HG03469 (cell line): ENCODE results near the gene MAP7.

Source experiments
- ATAC-seq: cut with Tn5 transposase; IDR thresholded peaks from one replicate; pipeline ENCODE4 v1.9.1; 2021; ENCODE audit warnings: mild to moderate bottlenecking, moderate library complexity, moderate number of reproducible peaks; ENCODE audit not compliant: unreplicated experiment

MAP7 gene

DNA sequence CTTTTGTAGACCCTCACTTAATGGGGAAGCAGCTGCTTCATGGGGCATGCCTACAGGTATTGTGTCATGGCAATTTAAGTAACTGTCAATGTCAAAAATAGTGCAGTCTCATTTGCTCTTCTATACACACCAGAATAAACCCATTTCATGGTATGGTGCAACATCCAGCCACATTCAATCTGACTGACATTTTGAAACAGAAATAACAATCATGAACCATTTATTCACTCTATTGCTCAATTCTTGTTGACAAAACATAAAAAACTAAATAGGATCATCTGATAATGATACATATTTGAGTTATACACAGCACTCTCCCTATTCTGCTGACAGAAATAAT, 122.9 kb downstream of the MAP7 start:
- ATAC-seq: no peak

- ATAC-seq: no peak
Measured at GRCh38 chr6:136426627-136427377, 123.4 kb downstream of the MAP7 start.

- no peak for ATAC-seq
Measured at GRCh38 chr6:136425793-136426192, 124.4 kb downstream of the MAP7 start.

- ATAC-seq: no peak
Measured at GRCh38 chr6:136424901-136425300, 125.3 kb downstream of the MAP7 start.

DNA sequence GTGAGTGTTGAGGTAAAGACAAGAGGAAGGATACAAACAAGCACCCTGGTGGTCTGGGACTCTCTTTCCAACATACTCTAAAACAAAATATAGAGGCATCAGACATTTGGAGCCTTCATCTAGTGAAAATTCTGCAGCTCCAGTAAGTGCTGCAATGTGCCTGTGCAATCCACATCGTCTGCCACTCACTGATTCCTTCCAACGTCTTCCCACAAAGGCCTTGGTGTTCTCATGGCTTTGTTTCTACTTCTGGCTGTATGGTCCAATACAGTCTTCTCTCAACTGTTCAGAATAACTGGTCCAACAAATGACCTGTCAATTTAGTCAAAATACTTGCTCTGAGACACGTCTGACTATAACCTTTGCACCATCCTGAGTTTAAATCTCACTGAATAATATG, 125.8 kb downstream of the MAP7 start:
- no peak for ATAC-seq

DNA sequence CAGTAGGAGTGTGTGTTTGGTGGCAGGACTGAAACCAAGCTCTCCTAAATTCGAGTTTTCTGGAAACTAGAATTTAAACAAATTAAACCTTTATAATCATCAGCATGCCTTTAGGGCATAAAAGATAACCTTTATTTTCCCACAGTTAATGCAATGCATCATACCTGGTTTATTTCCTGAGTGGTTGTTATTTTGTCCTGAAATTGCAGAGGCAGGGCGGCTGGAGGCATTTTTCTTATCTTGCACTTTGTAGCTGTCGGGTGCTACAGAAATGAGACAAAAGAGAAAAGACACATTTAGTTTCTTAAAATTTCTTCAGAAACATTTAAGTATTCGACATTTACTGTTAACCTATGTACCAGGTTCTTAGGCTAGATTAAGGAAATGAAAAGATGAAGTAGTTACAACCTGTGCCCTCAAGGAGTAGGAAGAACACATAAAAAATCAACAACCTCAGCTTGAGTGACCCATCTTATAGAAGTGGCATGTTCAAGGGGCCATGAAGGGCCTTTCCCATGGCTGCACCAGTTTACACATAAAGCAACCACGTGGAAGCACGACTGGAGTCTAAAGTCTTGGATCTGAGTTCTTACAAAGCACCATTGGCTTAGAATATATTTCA, 128.6 kb downstream of the MAP7 start:
- no peak for ATAC-seq

- ATAC-seq: no peak
Measured at GRCh38 chr6:136420853-136421252, 129.4 kb downstream of the MAP7 start.

DNA sequence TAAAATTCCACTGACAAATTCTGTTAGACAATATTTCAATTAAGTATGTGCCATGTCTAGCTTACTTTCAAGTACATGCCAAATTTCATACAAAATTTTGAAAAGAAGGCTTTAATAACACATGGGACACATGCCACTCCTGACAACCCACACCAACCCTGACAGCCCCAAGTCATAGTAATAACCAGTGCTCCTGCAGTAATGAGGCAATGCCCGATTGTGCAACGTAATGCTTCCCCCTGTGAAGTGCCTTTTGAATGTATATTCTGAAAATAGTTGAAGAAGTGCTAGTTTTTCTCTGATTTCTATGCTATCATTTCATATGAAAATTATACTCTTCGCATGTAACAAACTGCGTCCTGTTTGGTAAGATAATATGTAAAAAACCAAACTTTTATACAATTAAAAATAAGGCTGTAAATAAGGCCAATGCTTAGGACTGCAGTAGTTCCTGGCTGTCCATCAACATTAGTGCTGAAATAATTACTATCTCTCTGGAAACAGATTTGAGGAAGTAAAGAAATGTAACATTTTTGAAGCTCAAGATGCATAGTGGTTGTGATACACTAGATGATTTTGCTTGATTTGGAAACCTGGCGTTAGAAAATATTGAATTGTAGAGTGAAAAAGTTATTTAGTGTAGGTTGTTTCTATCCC, 134.7 kb downstream of the MAP7 start:
- no peak for ATAC-seq

GRCh38 chr6:136412410-136412809, 137.8 kb downstream of the MAP7 start:
- ATAC-seq: no peak

DNA sequence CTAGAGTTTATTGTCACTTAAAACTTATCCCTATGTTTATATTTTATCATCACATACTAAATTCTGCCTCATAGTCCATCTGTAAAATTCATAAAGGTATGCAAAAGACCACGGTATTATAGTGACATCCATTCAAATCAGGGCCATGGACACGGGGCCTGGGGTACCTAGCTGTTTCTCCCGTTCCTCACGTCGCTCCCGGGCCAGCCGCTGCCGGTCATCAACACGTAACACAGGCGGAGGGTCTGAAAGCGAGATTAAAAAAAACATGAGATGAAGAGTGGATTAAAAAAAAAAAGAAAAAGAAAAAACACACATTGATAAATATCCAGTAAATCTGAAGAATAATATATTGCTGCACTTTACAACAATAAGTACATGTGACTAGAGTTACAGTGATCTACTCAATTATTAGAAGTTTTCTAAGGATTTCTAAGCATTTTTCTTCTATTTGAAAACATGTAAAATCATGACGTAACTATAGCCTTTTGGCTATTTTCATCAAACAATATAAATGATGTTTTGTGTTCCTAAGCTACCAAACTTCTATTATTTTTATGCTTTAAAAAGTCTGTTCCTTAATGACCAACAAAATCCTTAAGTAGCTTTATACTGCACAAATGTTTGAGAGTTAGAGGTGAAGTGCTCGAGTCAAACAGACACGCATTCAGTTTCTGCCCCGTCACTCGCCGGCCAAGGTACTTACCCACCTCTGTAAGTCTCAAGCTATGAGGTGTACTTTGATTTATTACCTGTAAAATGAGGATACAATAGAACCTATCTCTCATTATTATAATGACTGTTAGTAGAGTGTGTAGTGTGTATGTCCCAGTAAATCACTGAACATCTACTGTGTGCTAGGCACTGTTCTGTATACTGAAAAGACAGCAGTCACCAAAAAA, 138.5 kb downstream of the MAP7 start:
- no peak for ATAC-seq

DNA sequence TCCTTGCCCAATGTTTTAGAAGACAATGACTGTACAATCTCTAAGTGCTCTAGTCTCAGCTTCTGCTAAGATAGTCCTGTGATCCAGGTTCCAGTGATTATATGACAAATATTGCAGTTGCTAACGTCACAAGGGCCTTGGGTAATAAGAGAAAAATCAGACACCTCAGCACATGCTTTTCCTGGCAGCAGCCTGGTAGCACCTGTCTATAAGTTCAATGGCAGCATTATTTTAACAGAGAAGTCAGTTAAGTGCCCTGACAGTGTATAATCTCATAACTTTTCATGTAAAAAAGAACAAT, 139.2 kb downstream of the MAP7 start:
- no peak for ATAC-seq

GRCh38 chr6:136410201-136411024, 139.8 kb downstream of the MAP7 start:
- no peak for ATAC-seq

DNA sequence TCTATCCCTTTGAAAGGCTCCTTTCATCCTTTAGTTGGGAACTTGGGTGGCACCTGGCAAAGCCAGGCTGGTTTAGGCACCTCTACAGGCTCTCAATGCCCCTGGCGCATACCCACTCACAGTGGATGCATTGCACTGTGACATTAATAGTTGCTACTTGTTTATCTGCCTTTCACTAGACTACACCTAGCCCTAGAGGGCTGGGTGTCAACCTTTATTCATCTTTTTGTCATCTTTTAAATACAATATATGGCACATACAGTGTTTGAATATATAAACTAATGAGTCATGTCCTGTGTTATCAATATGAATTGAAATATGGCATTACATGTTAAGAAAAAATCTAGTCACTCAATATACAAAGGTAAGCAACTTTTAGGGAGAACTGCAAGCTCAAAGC, 140.6 kb downstream of the MAP7 start:
- ATAC-seq: no peak

- no peak for ATAC-seq
Measured at GRCh38 chr6:136408204-136408603, 142.0 kb downstream of the MAP7 start.

- ATAC-seq: no peak
Measured at GRCh38 chr6:136405420-136406029, 144.7 kb downstream of the MAP7 start.

- no peak for ATAC-seq
Measured at GRCh38 chr6:136404627-136405419, 145.4 kb downstream of the MAP7 start.

DNA sequence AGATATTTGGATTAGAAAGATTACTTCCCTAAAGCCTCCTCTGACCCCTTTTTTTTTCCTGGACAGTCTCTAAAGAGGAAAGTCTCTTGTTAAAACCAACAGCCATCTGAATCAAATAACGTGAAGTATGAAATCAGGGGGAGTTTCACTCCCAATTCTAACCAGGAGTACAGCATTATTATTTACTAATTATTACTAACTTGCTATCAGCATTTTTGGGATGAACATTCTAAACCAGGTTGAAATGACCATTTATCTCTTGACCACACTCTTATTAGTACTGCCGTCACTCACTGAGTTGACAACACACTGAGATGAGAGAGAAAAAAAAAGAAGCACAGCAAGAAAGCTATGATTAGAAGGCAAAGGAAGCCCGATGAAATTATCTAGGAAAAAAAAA, 146.2 kb downstream of the MAP7 start:
- no peak for ATAC-seq

- no peak for ATAC-seq
Measured at GRCh38 chr6:136403110-136403980, 146.9 kb downstream of the MAP7 start.
